ENCODE measurements around the gene HOXA6.

HOXA6 gene

GRCh38 chr7:27184337-27185012, 36.9 kb upstream of the HOXA6 start:
- peak; percentile 48 for DNase-seq

- no peak for DNase-seq
These were observed 36.2 kb upstream of the HOXA6 start for GRCh38 chr7:27183682-27184336.

- DNase-seq, result no peak
These were observed 35.5 kb upstream of the HOXA6 start for GRCh38 chr7:27182861-27183681.

GRCh38 chr7:27182285-27182841, 34.8 kb upstream of the HOXA6 start:
- DNase-seq, result no peak

- DNase-seq, result no peak
These were observed 34.3 kb upstream of the HOXA6 start for GRCh38 chr7:27181795-27182275.

GRCh38 chr7:27180431-27181420, 33.2 kb upstream of the HOXA6 start:
- no peak for DNase-seq

- DNase-seq, result peak; percentile 76
These were observed 32.2 kb upstream of the HOXA6 start for GRCh38 chr7:27179503-27180430.

GRCh38 chr7:27179030-27179429, 31.5 kb upstream of the HOXA6 start:
- DNase-seq, result no peak

- DNase-seq, result no peak
These were observed 30.8 kb upstream of the HOXA6 start for GRCh38 chr7:27178366-27178765.

GRCh38 chr7:27177795-27178320, 30.3 kb upstream of the HOXA6 start:
- no peak for DNase-seq

- no peak for DNase-seq
These were observed 29.6 kb upstream of the HOXA6 start for GRCh38 chr7:27176962-27177794.

GRCh38 chr7:27176524-27176845, 28.9 kb upstream of the HOXA6 start:
- DNase-seq, result no peak

- DNase-seq, result no peak
These were observed 28.3 kb upstream of the HOXA6 start for GRCh38 chr7:27175626-27176523.

- no peak for DNase-seq
These were observed 27.5 kb upstream of the HOXA6 start for GRCh38 chr7:27174874-27175625.

- peak; percentile 55 for DNase-seq
These were observed 26.6 kb upstream of the HOXA6 start, which contains the start of gene HOXA10 for GRCh38 chr7:27173956-27174873. Gene HOXA10, minus strand, starts transcription at chr7:27174320. Its CDS starts 14 bp downstream, at chr7:27174306.

- no peak for DNase-seq
These were observed 26.0 kb upstream of the HOXA6 start for GRCh38 chr7:27173511-27173955.
